Testis (tissue), 2 donors: ENCODE data around the gene CCT5.

Experiments used
- CTCF ChIP-seq, 3 experiments: fragments of 450-650 bp in 2 of 3; fragments of 200-600 bp in 1 of 3; sonication (generic) in 1 of 3; IDR thresholded peaks; one replicate each; pipeline ENCODE4 v1.5.1; 2016 to 2019; ENCODE audit warnings: antibody characterized with exemption in 3 of 3, mild to moderate bottlenecking in 2 of 3, moderate library complexity in 1 of 3
- POLR2A ChIP-seq: fragments of 450-650 bp; IDR thresholded peaks from one replicate; pipeline ENCODE4 v1.6.1; 2017; ENCODE audit warnings: antibody characterized with exemption, mild to moderate bottlenecking, moderate library complexity

DNA sequence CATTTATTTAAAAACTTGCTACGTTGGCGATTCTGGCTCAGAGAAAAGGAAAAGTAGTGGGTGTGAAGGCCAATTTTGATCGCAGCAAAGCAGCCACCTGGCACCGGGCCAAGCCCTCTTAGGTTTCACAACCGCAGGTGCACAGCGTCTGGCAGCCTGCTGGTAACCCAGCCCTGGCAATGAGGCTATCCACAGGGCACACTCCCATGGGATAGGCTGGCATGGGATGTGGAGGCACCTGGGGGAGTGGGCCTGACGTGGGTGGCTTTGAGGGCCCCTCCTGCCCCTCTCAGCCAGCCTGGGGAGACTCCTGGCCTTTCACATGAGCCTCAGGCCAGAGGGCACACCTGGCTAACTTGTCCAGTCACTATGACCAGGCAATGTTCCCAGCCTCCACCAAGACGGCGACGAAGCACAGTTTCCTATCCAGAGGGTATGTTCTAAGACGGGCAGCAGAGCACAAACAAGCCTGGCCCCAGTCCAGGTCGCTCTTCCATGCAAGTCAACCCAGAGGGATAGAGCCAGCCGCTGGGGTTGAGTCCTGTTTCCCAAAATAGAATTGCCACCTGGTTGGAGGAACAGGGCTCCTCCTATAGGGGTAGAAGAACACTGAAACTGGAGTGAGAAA lies 38.6 kb downstream of the CCT5 start:
- TF ChIP-seq CTCF (IDR thresholded peaks at IDR 0.05) = no peak
- no peak for TF ChIP-seq POLR2A
